HG02981 (cell line): ENCODE data around the gene NIPA2.

Experiments used
- ATAC-seq: cut with Tn5 transposase; IDR thresholded peaks from one replicate; pipeline ENCODE4 v1.9.1; 2021; ENCODE audit warnings: mild to moderate bottlenecking, moderate library complexity; ENCODE audit not compliant: unreplicated experiment

NIPA2 gene

DNA sequence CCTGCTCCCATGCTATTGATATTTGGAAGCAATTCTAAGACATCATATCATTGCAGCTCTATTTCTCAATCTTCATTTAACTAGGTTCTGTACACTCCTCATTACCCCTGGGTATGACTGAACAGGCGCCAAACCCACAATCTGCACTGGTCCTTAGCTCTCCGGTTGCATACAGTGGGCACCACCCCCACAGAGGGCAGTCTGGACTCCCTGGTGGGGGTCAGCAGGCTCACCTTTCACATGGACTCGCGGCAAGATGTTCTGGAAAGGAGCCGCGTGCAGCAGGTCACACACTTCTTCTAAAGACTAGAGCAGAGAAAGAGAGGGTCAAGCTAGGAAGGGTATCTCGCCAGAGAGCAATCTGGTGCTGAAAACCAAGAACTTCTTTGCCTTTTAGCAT lies 36.5 kb downstream of the NIPA2 start:
- ATAC-seq = no peak

- no peak for ATAC-seq
These were observed 38.7 kb downstream of the NIPA2 start for GRCh38 chr15:22877117-22877516.

GRCh38 chr15:22877607-22878006 lies 39.1 kb downstream of the NIPA2 start:
- ATAC-seq = no peak

DNA sequence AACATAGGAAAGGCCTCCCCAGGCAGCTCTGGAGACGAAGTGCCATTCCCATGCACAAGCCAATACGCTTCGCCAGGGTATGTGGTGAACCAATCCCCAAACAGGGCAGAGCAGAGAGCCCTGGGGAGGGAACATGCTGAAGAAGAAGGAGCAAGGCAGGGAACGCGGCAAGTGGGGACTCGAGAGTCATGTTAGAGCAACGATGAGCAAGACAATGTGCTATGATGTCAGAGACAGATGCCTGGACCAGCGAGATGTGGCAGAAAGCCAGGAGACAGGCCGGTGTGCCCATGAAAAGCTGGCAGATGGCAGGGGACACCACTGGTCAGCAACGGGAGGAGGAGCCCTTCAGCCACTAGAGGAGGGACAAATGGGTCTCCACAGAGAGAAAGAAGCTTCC lies 39.6 kb downstream of the NIPA2 start:
- ATAC-seq = no peak

DNA sequence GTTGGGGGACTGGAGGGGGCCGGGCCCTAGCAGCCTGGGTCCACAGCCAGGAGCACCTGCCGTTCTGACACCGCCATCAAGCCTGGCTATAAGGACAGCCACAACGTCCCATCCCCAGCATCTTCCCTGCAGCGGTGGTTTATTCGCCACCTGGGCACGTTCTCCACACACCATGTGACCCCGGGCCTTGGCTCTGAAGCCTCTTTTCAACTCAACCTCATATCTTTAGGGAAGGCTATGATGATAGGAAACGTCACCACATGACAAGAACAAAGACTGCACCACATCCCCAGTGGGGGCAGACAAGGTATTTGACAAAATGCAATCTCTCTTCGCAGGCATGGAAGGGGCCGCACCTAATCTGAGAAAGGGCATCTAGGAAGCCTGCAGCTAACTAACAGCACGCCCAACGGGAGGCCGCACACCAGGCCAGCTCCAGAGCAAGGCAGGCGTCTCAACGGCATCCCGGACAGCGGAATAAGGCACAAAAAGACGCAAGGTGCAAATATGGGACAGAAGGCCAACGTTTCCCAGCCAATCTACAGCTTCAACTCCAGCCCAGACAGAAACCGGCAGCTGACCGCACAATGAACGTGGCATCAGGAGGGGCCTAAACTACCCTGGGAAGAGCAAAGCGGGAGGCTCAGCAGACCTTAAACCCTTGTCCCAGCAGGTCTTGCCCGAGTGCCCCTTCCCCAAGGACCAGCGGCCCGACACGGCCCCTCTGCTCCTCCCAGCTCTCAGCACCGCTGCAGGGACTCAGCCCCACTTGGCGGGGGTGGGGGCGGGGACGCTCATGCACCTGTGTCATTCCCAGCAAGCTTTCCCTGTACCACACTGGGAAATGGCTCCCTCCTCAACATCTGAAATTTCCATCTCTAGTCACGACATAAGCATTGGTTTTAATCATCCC lies 41.9 kb downstream of the NIPA2 start:
- ATAC-seq = no peak

GRCh38 chr15:22880981-22881738 lies 42.7 kb downstream of the NIPA2 start:
- ATAC-seq = no peak

DNA sequence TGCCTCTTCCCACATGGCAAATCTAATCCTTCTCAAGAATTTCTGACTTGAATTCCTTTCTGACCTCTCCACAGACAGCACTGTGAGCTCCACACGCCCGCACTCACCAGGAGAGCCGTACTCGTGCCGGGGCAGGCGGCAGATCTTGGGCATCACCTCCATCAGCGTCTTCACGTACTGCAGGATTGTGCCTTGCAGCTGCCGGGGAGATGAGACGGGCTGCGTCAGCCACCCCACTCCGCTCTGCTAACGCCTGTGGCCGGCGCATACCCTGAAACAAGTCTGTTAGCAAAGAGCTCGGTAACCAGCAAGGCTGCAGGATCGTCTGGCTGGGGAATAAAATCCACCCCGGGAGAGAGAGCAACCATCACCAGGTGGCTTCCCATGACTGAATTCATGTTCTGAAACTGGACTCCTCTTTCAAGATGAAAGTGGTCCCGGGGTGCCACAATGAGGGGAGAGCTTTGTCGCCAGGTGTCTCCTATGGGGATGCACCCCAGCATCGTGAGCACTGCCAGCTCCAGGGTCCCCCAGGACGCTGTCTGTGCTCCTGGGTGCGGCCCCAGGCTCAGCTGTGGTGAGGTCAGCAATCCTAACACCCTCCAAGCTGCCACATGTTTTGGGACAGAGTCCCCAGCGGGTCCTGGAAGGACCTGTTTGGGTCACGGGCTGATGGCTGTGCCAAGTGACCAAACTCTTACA lies 43.4 kb downstream of the NIPA2 start:
- no peak for ATAC-seq

- no peak for ATAC-seq
These were observed 44.7 kb downstream of the NIPA2 start for GRCh38 chr15:22883196-22883595.

- ATAC-seq = no peak
These were observed 45.9 kb downstream of the NIPA2 start for GRCh38 chr15:22884344-22884743.

DNA sequence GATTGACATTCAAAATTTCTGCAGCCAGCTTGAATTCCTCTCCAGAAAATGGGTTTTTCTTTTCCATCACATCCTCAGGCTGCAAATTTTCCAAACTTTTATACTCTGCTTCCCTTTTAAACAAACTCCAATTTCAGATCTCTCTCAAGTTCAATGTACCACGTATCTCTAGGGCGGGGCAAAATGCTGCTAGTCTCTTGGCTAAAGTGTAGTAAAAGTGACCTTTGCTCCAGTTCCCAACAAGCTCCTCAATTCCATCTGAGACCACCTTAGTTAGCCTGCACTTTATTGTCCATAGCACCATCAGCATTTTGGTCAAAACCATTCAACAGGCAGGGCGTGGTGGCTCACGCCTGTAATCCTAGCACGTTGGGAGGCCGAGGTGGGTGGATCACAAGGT lies 46.7 kb downstream of the NIPA2 start:
- no peak for ATAC-seq

DNA sequence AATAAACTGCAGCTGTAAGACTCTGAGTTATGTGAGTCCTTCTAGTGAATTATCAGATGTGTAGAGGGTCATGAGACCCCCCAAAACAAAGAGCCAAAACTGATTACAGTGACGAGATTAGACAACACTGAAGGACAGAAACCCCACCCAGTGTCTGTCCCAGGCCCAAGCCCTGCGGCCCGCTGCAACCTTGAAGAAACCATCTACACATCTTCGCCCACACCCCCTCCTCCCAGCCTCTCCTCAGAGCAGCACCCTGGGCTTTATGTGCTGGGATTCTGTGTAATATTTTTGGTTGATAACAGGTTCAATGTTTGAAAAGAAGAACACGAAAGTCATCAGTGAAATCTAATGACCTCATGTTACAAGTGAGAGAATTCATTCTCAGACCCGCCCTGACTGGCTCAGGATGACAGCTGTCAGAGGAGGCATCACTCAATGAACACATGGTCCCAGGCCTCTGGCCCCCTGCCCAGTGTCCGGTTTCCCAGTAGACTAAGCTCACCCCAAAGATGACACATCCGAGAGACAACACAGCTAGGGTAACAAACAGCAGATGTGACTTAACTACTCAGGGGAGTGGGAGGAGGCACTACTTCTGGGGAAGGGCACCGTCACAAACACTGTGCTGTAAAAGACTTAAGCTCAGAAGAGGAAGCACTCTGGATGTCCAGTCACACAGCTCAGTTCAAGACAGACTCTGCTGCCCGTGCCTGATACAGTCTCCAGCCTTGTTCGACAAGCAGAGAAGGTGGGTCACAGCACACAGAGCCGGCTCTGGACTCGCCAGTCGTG lies 48.9 kb downstream of the NIPA2 start:
- ATAC-seq = no peak

GRCh38 chr15:22888120-22888859 lies 49.8 kb downstream of the NIPA2 start:
- no peak for ATAC-seq

DNA sequence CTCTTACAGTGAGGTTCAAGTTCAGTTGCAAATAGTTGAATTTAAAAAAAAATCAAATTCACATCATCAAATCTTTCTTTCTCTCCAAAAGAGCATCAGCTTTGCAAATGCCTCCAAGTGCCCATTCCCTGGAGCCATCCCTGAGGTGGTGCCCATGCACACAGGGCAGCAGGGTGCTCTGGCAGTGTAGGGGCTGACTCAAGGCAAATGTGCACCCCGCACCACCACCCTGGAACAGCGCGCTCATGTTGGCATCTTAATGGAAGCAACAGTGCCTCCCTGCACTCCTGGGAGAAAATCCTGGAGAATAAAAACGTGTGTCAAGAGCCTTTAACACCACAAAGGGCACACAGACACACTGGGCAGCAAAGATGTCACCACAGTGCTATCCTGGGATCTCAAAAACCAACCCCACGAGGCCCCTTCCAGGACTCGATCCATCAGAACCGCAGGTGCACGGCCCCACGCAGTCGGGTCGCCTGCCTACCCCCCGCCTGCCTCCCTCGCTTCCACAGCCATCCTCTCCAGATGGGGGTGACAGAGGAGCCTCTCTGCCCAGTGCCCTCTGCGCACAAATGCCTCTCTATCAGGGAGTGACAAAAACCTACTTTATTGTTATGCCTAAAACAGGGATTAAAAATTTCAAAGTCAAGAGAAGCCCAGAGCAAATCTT lies 50.8 kb downstream of the NIPA2 start:
- no peak for ATAC-seq

GRCh38 chr15:22890296-22890695 lies 51.8 kb downstream of the NIPA2 start:
- no peak for ATAC-seq

DNA sequence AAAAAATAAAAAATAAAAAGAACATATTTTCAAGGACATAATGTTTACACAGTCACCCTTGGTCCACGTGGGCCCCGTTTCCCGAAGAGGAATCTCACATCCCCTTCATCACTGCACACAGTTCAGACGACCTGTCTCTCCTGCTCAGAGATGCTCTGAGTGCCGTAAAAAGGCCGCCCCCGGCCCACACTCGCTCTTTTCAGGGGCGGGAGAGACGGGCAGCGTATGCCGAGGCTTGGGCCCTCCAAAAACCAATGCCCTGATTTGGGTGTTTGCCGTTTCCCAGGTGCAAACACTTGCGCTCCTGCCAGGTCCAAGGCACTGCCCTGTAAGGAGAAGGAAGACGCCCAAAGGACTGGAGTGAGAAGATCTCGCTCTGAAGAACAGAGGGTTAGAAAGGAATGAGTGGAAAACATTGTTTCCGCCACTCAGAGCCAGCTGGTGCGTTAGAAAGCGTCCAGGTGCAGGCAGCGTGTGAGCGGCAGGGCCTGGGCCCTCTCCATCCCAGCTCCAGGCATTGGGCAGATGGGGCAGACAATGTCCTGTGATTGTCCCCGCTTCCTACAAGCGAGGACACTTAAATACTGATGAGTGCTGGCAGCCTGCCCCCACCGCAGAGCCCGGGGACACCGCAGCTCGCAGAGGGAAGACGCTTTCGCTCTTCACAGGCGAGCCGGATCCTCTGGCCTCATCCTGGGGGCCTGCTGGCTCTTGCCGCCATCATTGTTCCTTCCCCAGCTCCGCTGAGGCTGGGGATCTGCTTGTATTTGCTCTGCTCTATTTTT lies 53.2 kb downstream of the NIPA2 start:
- ATAC-seq = no peak

- no peak for ATAC-seq
These were observed 53.9 kb downstream of the NIPA2 start for GRCh38 chr15:22892333-22892732.

DNA sequence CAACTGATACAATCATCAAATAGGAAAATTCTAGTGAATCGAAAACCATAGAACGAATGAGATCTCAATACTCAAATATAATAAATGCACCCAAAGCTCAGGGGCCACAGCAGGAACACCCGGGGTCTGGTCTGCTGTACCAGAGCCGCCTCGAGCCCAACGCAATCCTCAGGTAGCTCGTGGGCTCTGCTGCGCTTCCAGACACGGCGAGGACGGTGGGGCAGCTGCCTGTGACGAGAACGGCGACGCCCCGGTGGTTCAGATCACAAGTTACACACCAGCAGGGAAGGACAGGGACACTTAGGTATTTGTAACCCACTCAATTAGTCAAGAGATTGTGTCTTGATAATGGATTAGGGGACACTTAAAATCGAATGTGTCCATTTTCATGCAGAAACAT lies 54.6 kb downstream of the NIPA2 start:
- ATAC-seq = no peak

DNA sequence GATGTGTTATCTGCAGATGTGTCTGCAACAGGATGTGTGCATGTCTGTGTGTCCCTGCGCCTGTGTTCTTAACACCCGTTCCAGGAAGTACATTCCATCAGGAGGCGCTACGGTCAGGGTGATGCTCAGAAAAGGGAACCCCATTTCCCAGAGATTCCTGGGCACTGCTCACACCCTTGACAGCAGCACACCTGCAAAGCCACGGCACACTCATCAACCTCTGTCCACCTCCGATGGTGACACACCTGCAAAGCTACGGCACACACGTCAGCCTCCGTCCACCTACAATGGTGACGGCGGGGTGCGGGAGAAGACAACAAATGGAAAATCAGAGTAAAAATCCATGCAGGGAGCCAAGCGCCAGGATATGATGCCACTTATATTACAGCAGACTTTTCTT lies 55.4 kb downstream of the NIPA2 start:
- ATAC-seq = no peak
